SK-N-SH (cell line): Measurements from ENCODE around the gene ABHD13. TPM values are rescaled to one million over a fixed set of nuclear protein-coding genes. Genes with fewer than 3 reads are reported as not detected.

ENCODE experiments used
- CTCF ChIA-PET: fragments of 300-600, 350-600 bp; formaldehyde crosslinking; extraction: SDS; loops from one replicate; lab custom pipeline; 2021; lab: Yijun Ruan, JAX
- POLR2A ChIA-PET: fragments of 350-600 bp; sonication (Branson Sonifier 250); formaldehyde crosslinking; extraction: SDS; loops from one replicate; lab custom pipeline; 2020; ENCODE audit warnings: antibody characterized with exemption, inconsistent platforms; lab: Yijun Ruan, JAX
- DNase-seq: peaks from one replicate; pipeline ENCODE4 v3.0.0; 2012
- H2AFZ ChIP-seq: fragments of 200-600 bp; sonication (generic); 2 replicates; pipeline ENCODE4 v1.8.1; 2016; ENCODE audit warnings: antibody characterized with exemption, mild to moderate bottlenecking, low read depth
- H3F3A ChIP-seq: fragments of 200-600 bp; sonication (generic); replicated peaks from 2 replicates; pipeline ENCODE3; 2016; ENCODE audit warnings: antibody characterized with exemption, mild to moderate bottlenecking; ENCODE audit not compliant: insufficient read depth
- H3K27ac ChIP-seq, 2 experiments: fragments of 200-500 bp in 1 of 2; fragments of 200-600 bp in 1 of 2; sonication (Bioruptor generic) in 1 of 2; sonication (generic), shearing (Covaris generic) in 1 of 2; 2 replicates each; pipeline versions ENCODE4 v1.5.1 to v1.6.1; 2014 to 2016; ENCODE audit warnings: low read depth in 2 of 2, inconsistent platforms in 1 of 2, low read length in 1 of 2, mild to moderate bottlenecking in 1 of 2, mixed read lengths in 1 of 2
- H3K27me3 ChIP-seq: fragments of 200-600 bp; sonication (generic), shearing (Covaris generic); 2 replicates; pipeline ENCODE4 v1.6.1; 2016; ENCODE audit warnings: mixed run types; ENCODE audit not compliant: insufficient read depth
- H3K36me3 ChIP-seq, 2 experiments: fragments of 200-500 bp in 1 of 2; fragments of 200-600 bp in 1 of 2; sonication (Bioruptor generic) in 1 of 2; sonication (generic) in 1 of 2; replicated peaks in 1 of 2; 2 replicates each; pipeline versions ENCODE3 to v1.5.1; 2014 to 2016; ENCODE audit warnings: low read length in 1 of 2, mild to moderate bottlenecking in 1 of 2; ENCODE audit not compliant: insufficient read depth in 2 of 2, control insufficient read depth in 1 of 2
- H3K4me1 ChIP-seq, 2 experiments: fragments of 200-500 bp in 1 of 2; fragments of 200-600 bp in 1 of 2; sonication (Bioruptor generic) in 1 of 2; sonication (generic), shearing (Covaris generic) in 1 of 2; 2 replicates each; pipeline versions ENCODE4 v1.5.1 to v1.6.1; 2014 to 2016; ENCODE audit warnings: low read depth in 1 of 2, low read length in 1 of 2, mixed run types in 1 of 2; ENCODE audit not compliant: insufficient read depth in 2 of 2, control insufficient read depth in 1 of 2
- H3K4me2 ChIP-seq: fragments of 200-600 bp; sonication (generic), shearing (Covaris generic); 2 replicates; pipeline ENCODE4 v1.6.1; 2017; ENCODE audit warnings: mixed run types
- H3K4me3 ChIP-seq, 2 experiments: fragments of 200-500 bp in 1 of 2; fragments of 200-600 bp in 1 of 2; sonication (Bioruptor generic) in 1 of 2; sonication (generic), shearing (Covaris generic) in 1 of 2; 2 replicates each; pipeline versions ENCODE4 v1.5.1 to v1.8.1; 2014 to 2016; ENCODE audit warnings: low read depth in 2 of 2, inconsistent platforms in 1 of 2, low read length in 1 of 2, mild to moderate bottlenecking in 1 of 2, mixed read lengths in 1 of 2, moderate library complexity in 1 of 2
- H3K79me2 ChIP-seq: fragments of 200-600 bp; sonication (generic); 2 replicates; pipeline ENCODE4 v1.8.1; 2017; ENCODE audit warnings: mild to moderate bottlenecking; ENCODE audit not compliant: insufficient read depth
- H3K9ac ChIP-seq: fragments of 200-600 bp; sonication (generic); 2 replicates; pipeline ENCODE4 v1.6.1; 2017; ENCODE audit warnings: mixed run types
- H3K9me2 ChIP-seq: fragments of 200-600 bp; sonication (generic); 2 replicates; pipeline ENCODE4 v1.6.1; 2017; ENCODE audit warnings: mixed run types
- H3K9me3 ChIP-seq: fragments of 200-600 bp; sonication (generic); 2 replicates; pipeline ENCODE4 v1.6.1; 2017; ENCODE audit warnings: mixed run types, mild to moderate bottlenecking, moderate library complexity
- H4K20me1 ChIP-seq: fragments of 200-600 bp; sonication (generic); 2 replicates; pipeline ENCODE4 v1.6.1; 2017; ENCODE audit warnings: mild to moderate bottlenecking, mixed run types; ENCODE audit not compliant: insufficient read depth
- CTCF ChIP-seq: fragments of 200-600 bp; sonication (generic); IDR thresholded peaks from 2 replicates; pipeline ENCODE4 v1.6.1; 2017; ENCODE audit warnings: antibody characterized with exemption, mild to moderate bottlenecking, moderate library complexity
- EZH2phosphoT487 ChIP-seq: fragments of 200-600 bp; sonication (generic); IDR thresholded peaks from 2 replicates; pipeline ENCODE4 v1.6.1; 2017; ENCODE audit warnings: low read depth, mixed run types, mild to moderate bottlenecking, antibody characterized with exemption, moderate library complexity, borderline replicate concordance
- FOSL2 ChIP-seq: IDR thresholded peaks from 2 replicates; pipeline ENCODE4 v1.4.0; 2012; ENCODE audit warnings: low read depth, mild to moderate bottlenecking, moderate library complexity, borderline replicate concordance
- FOXJ3 ChIP-seq: sonication (generic); formaldehyde crosslinking; IDR thresholded peaks from 2 replicates; pipeline ENCODE4 v1.5.1; 2020; ENCODE audit warnings: mild to moderate bottlenecking, missing genetic modification reagents
- MAX ChIP-seq: IDR thresholded peaks from 2 replicates; pipeline ENCODE4 v1.4.0; 2012; ENCODE audit warnings: low read depth
- MXI1 ChIP-seq: IDR thresholded peaks from 2 replicates; pipeline ENCODE4 v1.6.1; 2012; ENCODE audit warnings: mild to moderate bottlenecking, low read depth, low read length, improper control_type of control experiment
- NFIC ChIP-seq: IDR thresholded peaks from 2 replicates; pipeline ENCODE4 v1.4.0; 2012; ENCODE audit warnings: borderline replicate concordance
- NRF1 ChIP-seq: IDR thresholded peaks from 2 replicates; pipeline ENCODE4 v1.6.1; 2012; ENCODE audit warnings: low read depth, mild to moderate bottlenecking, low read length
- PBX3 ChIP-seq: IDR thresholded peaks from 2 replicates; pipeline ENCODE4; 2012
- POLR2AphosphoS5 ChIP-seq: IDR thresholded peaks from 2 replicates; pipeline ENCODE4 v1.6.1; 2012; ENCODE audit warnings: low read depth, low read length
- RFX5 ChIP-seq: IDR thresholded peaks from 2 replicates; pipeline ENCODE4 v1.6.1; 2012; ENCODE audit warnings: mild to moderate bottlenecking, improper control_type of control experiment, low read length
- RXRA ChIP-seq: IDR thresholded peaks from 2 replicates; pipeline ENCODE4 v1.4.0; 2012; ENCODE audit warnings: low read depth, mild to moderate bottlenecking, borderline replicate concordance
- SMC3 ChIP-seq: IDR thresholded peaks from 2 replicates; pipeline ENCODE4 v1.6.1; 2012; ENCODE audit warnings: low read depth, low read length, improper control_type of control experiment
- TAF1 ChIP-seq: IDR thresholded peaks from 2 replicates; pipeline ENCODE4 v1.6.1; 2012; ENCODE audit warnings: low read depth, mild to moderate bottlenecking, low read length, moderate library complexity, borderline replicate concordance
- TCF12 ChIP-seq: IDR thresholded peaks from 2 replicates; pipeline ENCODE4 v1.4.0; 2012
- USF2 ChIP-seq: fragments of 150-350 bp; IDR thresholded peaks from 2 replicates; pipeline ENCODE4 v1.6.1; 2017; ENCODE audit warnings: antibody characterized with exemption, low read length, low read depth, borderline replicate concordance
- WGBS: methylation state at CpG from one replicate; pipeline ENCODE4 v1.1.6; 2017; ENCODE audit warnings: low lambda C conversion rate; 5-methylcytosine and 5-hydroxymethylcytosine counted together
- polyA plus RNA-seq, 3 experiments: library from polyadenylated mRNA; depleted of rRNA; stranded (reverse); fragments of >200 nt; gene quantifications; 2 replicates each; pipeline ENCODE4 v1.2.3, GENCODE V29; 2012

Gene ABHD13
- polyA plus RNA-seq, 1 of the 3 experiments (the other 2 are of a cell fraction), result 2.9 TPM

GRCh38 chr13:108214441-108215271, 3.5 kb upstream of the ABHD13 start:
- no peaks in the 10 kb centered on the region for H3K9me3 ChIP-seq
- WGBS, result 9% methylated on average over 28 of the region's 41 CpGs
- H3K4me1 ChIP-seq, result peaks cover 12 to 21% of the 10 kb centered on the region in 2 experiments; a peak in 3 of 4 replicates
- H3K36me3 ChIP-seq, result peaks cover 12 to 17% of the 10 kb centered on the region in 2 experiments
- ChIA-PET CTCF (interaction anchor here (1.4 kb wide), 1 partner anchor 11 kb away, joined by 3 read pairs; no protein-coding TSS in a partner anchor), POLR2A (interaction anchor here (0.7 kb wide), 1 partner anchor 11 kb away, joined by 4 read pairs; no protein-coding TSS in a partner anchor)
- H3K9me2 ChIP-seq, result no peaks in the 10 kb centered on the region
- H3K27ac ChIP-seq, result no peak overlapping the region; a peak in 1 of 4 replicates
- peak overlapping the region; percentile 54 to 67 for H3K4me3 ChIP-seq
- H3K9ac ChIP-seq, result no peak overlapping the region
- peaks cover 10% of the 10 kb centered on the region for H3F3A ChIP-seq
- peaks cover 33% of the 10 kb centered on the region for H3K79me2 ChIP-seq
- no peaks in the 10 kb centered on the region for H3K27me3 ChIP-seq
- TF ChIP-seq NRF1, result no peak
- TF ChIP-seq SMC3, result no peak
- no peak for TF ChIP-seq FOXJ3 (CRISPR knock-in tag)
- no peak for TF ChIP-seq TCF12
- no peak for TF ChIP-seq RXRA
- TF ChIP-seq NFIC, result no peak
- no peak for TF ChIP-seq MXI1
- no peak for TF ChIP-seq TAF1
- TF ChIP-seq RFX5, result no peak
- no peak for TF ChIP-seq USF2
- TF ChIP-seq CTCF, result no peak
- no peak for TF ChIP-seq PBX3
- TF ChIP-seq FOSL2, result no peak
- no peak for TF ChIP-seq MAX
- no peak for TF ChIP-seq EZH2phosphoT487
- TF ChIP-seq POLR2AphosphoS5, result no peak
- TF ChIP-seq, all 33 proteins: peak for 0
- Histone ChIP-seq H2AFZ (peak overlapping the region; percentile 69; the same call in 1 of the 2 replicates), H4K20me1 (peaks cover 6% of the 10 kb centered on the region; the same call in 1 of the 2 replicates), H3K4me2 (peak overlapping the region; percentile 88)
- peak; percentile 36 for DNase-seq
